Measurements from ENCODE around the gene MAT2A. TPM values are rescaled to one million over a fixed set of nuclear protein-coding genes. Genes with fewer than 3 reads are reported as not detected.

The MAT2A gene
- total and polyA plus RNA-seq, 2 experiments from 2014 or later, result 202 to 379 TPM

DNA sequence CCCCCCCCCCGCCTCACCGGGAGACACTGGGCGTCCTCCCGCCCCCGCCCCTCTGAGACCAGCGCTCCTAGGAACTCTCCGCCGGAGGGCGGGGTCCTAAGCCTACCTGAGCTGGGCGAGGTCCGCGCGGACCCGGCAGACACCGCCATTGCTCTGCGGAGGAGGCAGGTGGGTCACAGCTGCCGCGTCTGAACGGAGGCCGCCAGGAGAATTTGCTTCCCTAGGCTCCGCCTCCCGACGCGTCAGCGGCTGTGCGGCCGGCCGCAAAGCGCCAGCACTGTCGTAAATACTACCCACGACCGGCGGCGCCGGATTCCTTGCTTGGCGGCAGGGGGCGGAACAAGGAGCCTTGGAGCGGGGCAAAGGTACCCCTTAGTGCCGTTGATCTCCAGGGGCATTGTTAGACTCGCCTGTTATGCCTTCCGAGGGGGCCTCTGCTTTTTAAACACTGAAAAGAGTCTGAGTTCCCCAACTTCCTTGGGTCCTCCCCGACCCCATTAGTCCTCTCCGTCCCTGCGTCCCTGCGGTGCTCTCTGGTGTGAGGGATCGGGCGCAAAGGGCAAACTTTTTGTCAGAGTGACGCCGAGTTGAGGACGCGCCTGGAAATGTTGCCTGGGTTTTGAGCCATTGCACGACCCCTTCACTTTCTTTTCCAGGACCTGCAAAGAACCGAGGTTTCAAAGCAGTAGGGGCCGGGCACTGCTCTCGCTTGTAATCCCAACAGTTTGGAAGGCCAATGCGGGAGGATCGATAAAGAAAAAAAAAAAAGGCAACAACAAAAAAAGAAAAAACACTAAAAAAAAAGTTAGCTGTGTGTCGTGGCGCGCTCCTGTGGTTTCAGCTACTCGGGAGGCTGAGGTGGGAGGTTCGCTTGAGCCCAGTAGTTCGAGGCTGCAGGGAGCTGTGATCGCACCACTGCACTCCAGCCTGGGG lies 22.6 kb downstream of the MAT2A start, which contains the start of gene GGCX:
GGCX (minus strand) TSS at position 214 of the 933 bp plus-strand sequence; CDS start at position 149, 65 bp downstream.
- WGBS (ENCODE audit: low lambda C conversion rate, missing lambda C conversion rate), result 9% methylated on average over 52 of the region's 64 CpGs
- Histone ChIP-seq H3K9me2 (replicated peaks; ENCODE audit: insufficient read depth) (no peaks in the 10 kb centered on the region), H3K4me3 (peak within 1 kb of the TSS; percentile 64), H4K20me1 (ENCODE audit: insufficient read depth, poor library complexity, severe bottlenecking) (no peaks in the 10 kb centered on the region), H3K4me2 (peak within 1 kb of the TSS; percentile 93), H3K9me3 (ENCODE audit: low read depth) (no peaks in the 10 kb centered on the region), H3K4me1 (ENCODE audit: insufficient read depth) (peaks cover 15% of the 10 kb centered on the region), H3K27me3 (no peaks in the 10 kb centered on the region), H2AFZ (peak within 1 kb of the TSS; percentile 88), H3K79me2 (peaks cover 45% of the 10 kb centered on the region), H3K36me3 (replicated peaks; ENCODE audit: insufficient read depth, low read depth) (no peaks in the 10 kb centered on the region), H3K27ac (peak within 1 kb of the TSS; percentile 96)
- DNase-seq (ENCODE audit: low spot score), result peak; percentile 98
- no peak for TF ChIP-seq EZH2phosphoT487 (IDR thresholded peaks at IDR 0.05; ENCODE audit: low read depth, severe bottlenecking, unreplicated experiment)
- TF ChIP-seq EZH2 (IDR thresholded peaks at IDR 0.05; ENCODE audit: borderline replicate concordance), result no peak
- TF ChIP-seq, protein P1, sequence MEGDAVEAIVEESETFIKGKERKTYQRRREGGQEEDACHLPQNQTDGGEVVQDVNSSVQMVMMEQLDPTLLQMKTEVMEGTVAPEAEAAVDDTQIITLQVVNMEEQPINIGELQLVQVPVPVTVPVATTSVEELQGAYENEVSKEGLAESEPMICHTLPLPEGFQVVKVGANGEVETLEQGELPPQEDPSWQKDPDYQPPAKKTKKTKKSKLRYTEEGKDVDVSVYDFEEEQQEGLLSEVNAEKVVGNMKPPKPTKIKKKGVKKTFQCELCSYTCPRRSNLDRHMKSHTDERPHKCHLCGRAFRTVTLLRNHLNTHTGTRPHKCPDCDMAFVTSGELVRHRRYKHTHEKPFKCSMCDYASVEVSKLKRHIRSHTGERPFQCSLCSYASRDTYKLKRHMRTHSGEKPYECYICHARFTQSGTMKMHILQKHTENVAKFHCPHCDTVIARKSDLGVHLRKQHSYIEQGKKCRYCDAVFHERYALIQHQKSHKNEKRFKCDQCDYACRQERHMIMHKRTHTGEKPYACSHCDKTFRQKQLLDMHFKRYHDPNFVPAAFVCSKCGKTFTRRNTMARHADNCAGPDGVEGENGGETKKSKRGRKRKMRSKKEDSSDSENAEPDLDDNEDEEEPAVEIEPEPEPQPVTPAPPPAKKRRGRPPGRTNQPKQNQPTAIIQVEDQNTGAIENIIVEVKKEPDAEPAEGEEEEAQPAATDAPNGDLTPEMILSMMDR (IDR thresholded peaks at IDR 0.05; ENCODE audit: poor library complexity), result no peak

- Histone ChIP-seq H3K79me2 (peaks cover 19% of the 10 kb centered on the region), H3K9me2 (replicated peaks; ENCODE audit: insufficient read depth) (no peaks in the 10 kb centered on the region), H3K4me1 (ENCODE audit: insufficient read depth) (peaks cover 12% of the 10 kb centered on the region), H3K4me3 (no peak overlapping the region), H3K4me2 (no peak overlapping the region), H3K9me3 (ENCODE audit: low read depth) (no peaks in the 10 kb centered on the region), H4K20me1 (ENCODE audit: insufficient read depth, poor library complexity, severe bottlenecking) (no peaks in the 10 kb centered on the region), H3K27ac (no peak overlapping the region), H3K27me3 (no peaks in the 10 kb centered on the region), H3K36me3 (replicated peaks; ENCODE audit: insufficient read depth, low read depth) (no peaks in the 10 kb centered on the region), H2AFZ (no peak overlapping the region)
- 86% methylated on average over 5 of the region's 5 CpGs for WGBS (ENCODE audit: low lambda C conversion rate, missing lambda C conversion rate)
- DNase-seq (ENCODE audit: low spot score), result no peak
- TF ChIP-seq EZH2 (IDR thresholded peaks at IDR 0.05; ENCODE audit: borderline replicate concordance) (no peak), EZH2phosphoT487 (IDR thresholded peaks at IDR 0.05; ENCODE audit: low read depth, severe bottlenecking, unreplicated experiment) (no peak)
- TF ChIP-seq, protein P1 (IDR thresholded peaks at IDR 0.05; ENCODE audit: poor library complexity), result no peak
These were observed 25.2 kb downstream of the MAT2A start for GRCh38 chr2:85564144-85564563.

GRCh38 chr2:85566265-85566664 lies 27.3 kb downstream of the MAT2A start:
- Histone ChIP-seq H3K27me3 (no peaks in the 10 kb centered on the region), H3K4me3 (no peak overlapping the region), H2AFZ (no peak overlapping the region), H3K79me2 (no peaks in the 10 kb centered on the region), H3K4me1 (ENCODE audit: insufficient read depth) (no peaks in the 10 kb centered on the region), H3K9me2 (replicated peaks; ENCODE audit: insufficient read depth) (no peaks in the 10 kb centered on the region), H3K36me3 (replicated peaks; ENCODE audit: insufficient read depth, low read depth) (no peaks in the 10 kb centered on the region), H3K27ac (no peak overlapping the region), H4K20me1 (ENCODE audit: insufficient read depth, poor library complexity, severe bottlenecking) (no peaks in the 10 kb centered on the region), H3K4me2 (no peak overlapping the region), H3K9me3 (ENCODE audit: low read depth) (no peaks in the 10 kb centered on the region)
- no peak for TF ChIP-seq EZH2 (IDR thresholded peaks at IDR 0.05; ENCODE audit: borderline replicate concordance)
- TF ChIP-seq EZH2phosphoT487 (IDR thresholded peaks at IDR 0.05; ENCODE audit: low read depth, severe bottlenecking, unreplicated experiment), result no peak
- TF ChIP-seq, protein P1 (IDR thresholded peaks at IDR 0.05; ENCODE audit: poor library complexity), result no peak
- DNase-seq (ENCODE audit: low spot score), result no peak
- 86% methylated on average over 4 of the region's 4 CpGs for WGBS (ENCODE audit: low lambda C conversion rate, missing lambda C conversion rate)
